ENCODE data around the gene PRRG2. TPM values are rescaled to one million over a fixed set of nuclear protein-coding genes. Genes with fewer than 3 reads are reported as not detected.

Gene PRRG2
- 1.1 and 3.3 TPM in 2 replicates for total RNA-seq

GRCh38 chr19:49581007-49581508 lies at the start of gene PRRG2:
Gene PRRG2, plus strand, starts transcription at chr19:49581316. Its CDS starts 1,904 bp downstream, at chr19:49583220.

GRCh38 chr19:49580264-49581006 lies 681 bp upstream of the PRRG2 start, which contains the start of gene NOSIP:
Gene NOSIP, minus strand, starts transcription at chr19:49580556. Its CDS starts 19,865 bp downstream, at chr19:49560691.

GRCh38 chr19:49590971-49591730 lies 10.0 kb downstream of the PRRG2 start, which contains the start of gene PRR12:
Gene PRR12, plus strand, starts transcription at chr19:49591182. Its CDS starts 473 bp downstream, at chr19:49591655.

GRCh38 chr19:49640113-49640898 lies 59.2 kb downstream of the PRRG2 start, which contains the start of gene RRAS:
Gene RRAS, minus strand, starts transcription at chr19:49640143. Its CDS starts 45 bp downstream, at chr19:49640098.

Other genes starting within 250 kb of the PRRG2 start
- gene CD37, start 245.9 kb upstream of the PRRG2 start, total RNA-seq, result not detected in 2 replicates
- 56.6 and 65.2 TPM in 2 replicates for gene TEAD2, start 218.9 kb upstream of the PRRG2 start, total RNA-seq
- gene DKKL1, start 217.4 kb upstream of the PRRG2 start, total RNA-seq, result not detected in 2 replicates
- not detected in 2 replicates for gene KASH5, start 193.1 kb upstream of the PRRG2 start, total RNA-seq
- gene PTH2, start 157.9 kb upstream of the PRRG2 start, total RNA-seq, result not detected in 2 replicates
- gene GFY, start 155.9 kb upstream of the PRRG2 start, total RNA-seq, result not detected in 2 replicates
- gene SLC17A7, start 139.8 kb upstream of the PRRG2 start, total RNA-seq, result under 0.01 and 0.05 TPM in 2 replicates
- gene PIH1D1, start 129.5 kb upstream of the PRRG2 start, total RNA-seq, result 82.1 and 96.8 TPM in 2 replicates
- 51.6 and 62.2 TPM in 2 replicates for gene ALDH16A1, start 128.1 kb upstream of the PRRG2 start, total RNA-seq
- 6.1 and 7.9 TPM in 2 replicates for gene FLT3LG, start 107.1 kb upstream of the PRRG2 start, total RNA-seq
- 1,790 and 1,858 TPM in 2 replicates for gene RPL13A, start 93.7 kb upstream of the PRRG2 start, total RNA-seq
- gene RPS11, start 84.9 kb upstream of the PRRG2 start, total RNA-seq, result 3,468 and 3,616 TPM in 2 replicates
- gene FCGRT, start 68.7 kb upstream of the PRRG2 start, total RNA-seq, result 60.6 and 63.8 TPM in 2 replicates
- 26.5 and 34.0 TPM in 2 replicates for gene RCN3, start 53.3 kb upstream of the PRRG2 start, total RNA-seq
- gene NOSIP, start 760 bp upstream of the PRRG2 start, total RNA-seq, result 104 and 111 TPM in 2 replicates
- 6.5 and 8.2 TPM in 2 replicates for gene PRR12, start 9.9 kb downstream of the PRRG2 start, total RNA-seq
- 79.1 and 97.7 TPM in 2 replicates for gene RRAS, start 58.8 kb downstream of the PRRG2 start, total RNA-seq
- 33.2 and 36.7 TPM in 2 replicates for gene SCAF1, start 60.9 kb downstream of the PRRG2 start, total RNA-seq
- 46.5 and 55.2 TPM in 2 replicates for gene IRF3, start 84.5 kb downstream of the PRRG2 start, total RNA-seq
- gene BCL2L12, start 84.6 kb downstream of the PRRG2 start, total RNA-seq, result 33.2 TPM in 2 replicates
- gene PRMT1, start 96.0 kb downstream of the PRRG2 start, total RNA-seq, result 329 and 369 TPM in 2 replicates
- gene ADM5, start 108.3 kb downstream of the PRRG2 start, total RNA-seq, result 0.33 and 0.49 TPM in 2 replicates
- gene CPT1C, start 109.8 kb downstream of the PRRG2 start, total RNA-seq, result 11.9 and 12.3 TPM in 2 replicates
- 1.5 TPM in 1 of 2 replicates, not detected in the other for gene TSKS, start 182.0 kb downstream of the PRRG2 start, total RNA-seq
- 108 and 110 TPM in 2 replicates for gene AP2A1, start 185.7 kb downstream of the PRRG2 start, total RNA-seq
- 13.8 and 17.1 TPM in 2 replicates for gene FUZ, start 232.0 kb downstream of the PRRG2 start, total RNA-seq
- 25.2 and 25.6 TPM in 2 replicates for gene MED25, start 237.0 kb downstream of the PRRG2 start, total RNA-seq